HG03442 (cell line): ENCODE measurements around the gene ATG4D.

ENCODE experiments used
- ATAC-seq: cut with Tn5 transposase; IDR thresholded peaks from one replicate; pipeline ENCODE4 v1.9.1; 2021; ENCODE audit warnings: mild to moderate bottlenecking, moderate library complexity; ENCODE audit not compliant: unreplicated experiment

ATG4D gene

DNA sequence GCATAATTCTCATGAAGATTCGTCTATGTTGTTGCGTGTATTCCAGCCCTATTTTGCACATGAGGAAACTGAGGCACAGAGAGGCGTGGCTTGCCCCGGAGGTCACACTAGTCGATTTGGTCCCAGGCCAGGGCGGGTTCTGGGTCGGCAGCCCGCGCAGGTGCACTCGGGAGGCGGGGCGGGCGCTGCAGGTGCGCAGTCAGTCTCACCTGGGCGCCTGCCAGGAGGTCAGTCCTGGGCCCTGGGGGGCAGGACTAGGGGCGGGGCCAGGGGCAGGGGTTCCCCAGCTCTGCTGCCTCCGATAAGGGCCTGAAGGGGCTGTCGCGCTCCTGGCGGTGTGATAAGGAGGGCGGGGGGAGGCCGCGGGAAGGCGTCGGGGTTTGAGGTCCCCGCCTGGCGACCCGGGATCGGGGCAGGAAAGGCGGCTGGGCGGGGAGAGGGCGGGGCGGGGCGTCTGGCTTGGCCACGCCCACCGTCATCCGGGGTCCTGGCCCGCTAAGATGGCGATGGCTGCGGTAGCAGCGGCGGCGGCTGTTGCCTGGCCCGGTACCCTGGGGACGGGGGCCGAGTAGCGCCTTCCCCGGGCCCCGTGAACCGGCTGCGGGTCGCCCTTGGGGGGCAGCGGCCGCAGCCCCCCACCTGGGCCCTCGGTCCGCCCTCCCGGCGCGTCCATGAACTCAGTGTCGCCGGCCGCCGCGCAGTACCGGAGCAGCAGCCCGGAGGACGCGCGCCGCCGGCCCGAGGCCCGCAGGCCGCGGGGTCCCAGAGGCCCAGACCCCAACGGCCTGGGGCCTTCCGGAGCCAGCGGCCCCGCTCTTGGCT is at the start of gene ATG4D:
ATG4D (plus strand) TSS at position 485 of the 822 bp plus-strand sequence; CDS start at position 672, 187 bp downstream.
- peak; percentile 62 for ATAC-seq

DNA sequence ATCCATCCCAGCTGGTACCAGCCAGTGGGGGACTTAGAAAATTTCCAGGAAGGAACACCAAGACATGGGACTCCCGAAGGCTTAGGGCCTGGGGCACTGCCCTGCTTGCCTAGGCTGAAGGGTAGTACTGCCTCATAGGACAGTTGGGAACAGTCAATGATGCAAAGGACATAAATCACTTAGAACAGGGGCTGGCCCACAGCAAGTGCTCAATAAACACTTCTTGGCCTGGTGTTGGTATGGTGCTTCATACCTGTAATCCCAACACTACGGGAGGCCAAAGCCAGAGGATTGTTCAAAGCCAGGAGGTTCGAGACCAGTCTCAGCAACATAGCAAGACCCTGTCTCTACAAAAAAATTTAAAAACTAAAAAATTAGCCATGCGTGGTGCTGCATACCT is 46.3 kb upstream of the ATG4D start:
- ATAC-seq: no peak

DNA sequence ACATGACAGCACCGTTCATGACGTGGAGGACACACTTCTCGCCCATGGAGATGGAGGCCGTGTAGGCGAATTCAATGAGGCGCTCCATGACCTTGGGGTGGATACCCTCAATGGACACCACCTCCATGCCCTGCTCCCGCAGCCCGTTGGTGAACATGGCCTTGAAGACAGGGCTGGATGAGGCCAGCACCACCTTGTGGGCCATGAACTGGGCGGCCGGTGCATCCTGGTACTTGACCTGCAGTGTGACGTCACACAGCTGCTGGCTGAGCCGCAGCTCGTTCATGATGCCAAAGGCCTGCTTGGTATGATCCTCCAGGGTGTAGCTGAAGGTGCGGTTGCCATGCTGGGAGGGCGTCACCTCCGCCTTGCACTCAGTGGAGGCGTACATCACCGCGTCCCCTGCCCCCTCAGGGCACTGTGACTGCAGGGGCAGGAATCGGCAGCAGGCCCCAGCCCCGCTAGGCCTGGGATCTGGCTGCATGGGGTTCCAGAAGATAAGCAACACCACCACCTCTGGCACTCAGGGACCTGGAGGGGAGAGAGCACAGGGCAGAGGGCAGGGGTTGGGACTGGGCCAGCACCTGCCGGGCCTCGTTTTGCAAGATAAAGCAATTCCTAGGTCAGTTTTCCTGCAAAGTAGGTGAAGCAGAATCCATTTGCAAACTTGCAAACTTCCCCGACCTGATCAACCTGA is 44.0 kb upstream of the ATG4D start:
- ATAC-seq: no peak

DNA sequence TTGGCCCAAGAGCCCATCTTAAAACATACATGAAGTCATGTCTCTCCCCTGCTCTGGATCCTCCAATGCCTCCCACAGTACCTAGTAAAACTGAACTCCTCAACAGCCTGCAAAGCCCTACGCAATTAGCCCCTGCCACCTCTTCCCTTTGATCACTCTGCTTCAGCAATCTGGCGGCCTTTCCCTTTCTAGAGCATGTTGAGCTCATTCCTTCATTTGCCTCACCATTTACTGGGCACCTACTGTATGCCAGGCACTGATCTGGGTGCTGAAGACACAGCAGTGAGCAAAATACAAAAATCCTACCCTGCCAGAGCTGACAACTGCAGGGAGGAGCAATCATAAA is 43.5 kb upstream of the ATG4D start:
- no peak for ATAC-seq

DNA sequence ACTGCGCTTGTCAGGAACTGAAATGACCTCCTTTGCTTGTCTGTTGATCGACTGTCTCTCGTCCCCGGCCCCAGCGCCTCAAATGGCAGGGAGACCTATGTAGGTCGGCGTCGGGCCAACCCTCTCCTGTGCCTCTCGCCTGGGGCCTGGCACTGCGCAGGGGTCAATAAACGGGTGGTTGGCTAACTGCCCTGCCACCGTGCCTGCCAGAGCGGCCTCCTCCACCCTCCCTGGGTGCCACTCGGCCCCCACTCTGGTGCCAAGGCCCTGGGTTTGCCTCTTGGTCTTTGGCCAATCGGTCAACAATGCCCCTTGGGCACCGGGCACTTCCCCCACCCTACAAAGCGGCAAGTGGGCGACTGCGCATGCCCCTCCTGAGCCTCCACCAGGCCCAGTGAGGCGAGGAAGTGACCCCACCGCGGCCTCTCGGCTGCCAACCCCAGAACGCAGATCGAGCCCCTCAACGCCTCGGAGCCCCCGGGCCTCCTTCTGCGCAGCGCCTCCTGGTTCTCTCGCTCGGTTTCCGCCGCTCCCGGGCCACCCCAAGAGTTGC is 41.7 kb upstream of the ATG4D start:
- peak; percentile 18 for ATAC-seq

DNA sequence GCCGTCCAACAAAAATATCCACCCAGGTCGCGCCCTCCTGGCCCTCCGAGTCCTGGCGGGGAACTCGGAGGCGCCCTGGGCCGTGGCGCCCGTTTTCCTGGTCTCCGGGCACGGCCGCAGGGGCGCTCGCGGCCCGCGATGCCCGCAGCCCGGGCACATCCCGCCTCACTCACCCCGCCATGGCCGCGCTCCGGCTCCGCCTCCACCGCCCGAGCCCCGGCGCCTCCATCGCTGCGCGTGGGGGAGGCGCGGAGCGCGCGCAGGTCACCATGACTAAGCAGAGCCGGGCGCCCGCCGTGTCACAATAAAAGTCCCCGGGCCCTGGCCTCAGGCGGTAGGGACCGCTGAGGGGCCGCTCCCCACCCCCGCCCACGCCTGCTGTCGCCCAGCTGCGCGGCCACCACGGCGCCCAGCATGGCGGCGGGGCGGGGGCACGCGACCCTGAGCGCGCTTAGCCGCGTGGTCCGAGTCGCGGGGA is 41.1 kb upstream of the ATG4D start:
- ATAC-seq: peak; percentile 84

DNA sequence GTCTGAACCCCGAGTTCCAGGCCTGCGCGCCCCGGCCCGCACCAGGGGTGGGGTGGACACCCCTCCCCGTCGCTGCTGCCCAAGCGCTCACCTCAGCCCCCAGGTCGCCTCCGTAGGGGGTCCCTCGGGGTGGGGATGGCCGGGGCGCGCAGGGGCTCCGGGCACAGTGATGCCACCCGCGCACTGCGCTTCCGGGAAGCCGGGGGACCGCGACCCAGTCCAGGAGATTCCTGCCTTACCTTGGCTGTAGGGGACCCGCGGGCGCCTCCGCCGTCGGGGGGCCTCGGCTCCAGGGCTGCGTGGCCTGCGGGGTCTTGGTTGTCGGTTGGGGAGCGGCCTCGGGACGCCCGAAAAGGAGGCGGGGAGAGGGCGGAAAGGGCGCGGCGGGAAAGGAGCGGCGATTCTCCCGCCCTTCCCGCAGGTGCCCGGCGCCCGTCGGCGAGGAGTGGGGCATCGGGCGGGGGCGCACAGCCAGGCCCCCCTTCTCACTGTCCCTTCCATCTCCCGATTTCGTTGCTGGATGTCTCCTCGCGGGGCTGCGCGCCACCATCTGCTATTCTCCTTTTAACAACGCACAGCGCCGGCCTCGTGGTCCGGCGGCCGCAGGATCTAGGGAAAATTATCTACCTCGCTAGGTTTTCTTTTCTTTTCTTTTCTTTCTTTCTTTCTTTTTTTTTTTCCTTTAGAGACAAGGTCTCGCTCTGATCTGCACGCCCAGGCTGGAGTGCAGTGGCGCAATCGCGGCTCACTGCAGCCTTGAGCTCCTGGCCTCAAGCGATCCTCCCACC is 40.5 kb upstream of the ATG4D start, which contains the start of gene KEAP1:
KEAP1 (minus strand) TSS at position 355 of the 788 bp plus-strand sequence. CDS start 3,323 bp downstream, outside the sequence.
- peak; percentile 18 for ATAC-seq

DNA sequence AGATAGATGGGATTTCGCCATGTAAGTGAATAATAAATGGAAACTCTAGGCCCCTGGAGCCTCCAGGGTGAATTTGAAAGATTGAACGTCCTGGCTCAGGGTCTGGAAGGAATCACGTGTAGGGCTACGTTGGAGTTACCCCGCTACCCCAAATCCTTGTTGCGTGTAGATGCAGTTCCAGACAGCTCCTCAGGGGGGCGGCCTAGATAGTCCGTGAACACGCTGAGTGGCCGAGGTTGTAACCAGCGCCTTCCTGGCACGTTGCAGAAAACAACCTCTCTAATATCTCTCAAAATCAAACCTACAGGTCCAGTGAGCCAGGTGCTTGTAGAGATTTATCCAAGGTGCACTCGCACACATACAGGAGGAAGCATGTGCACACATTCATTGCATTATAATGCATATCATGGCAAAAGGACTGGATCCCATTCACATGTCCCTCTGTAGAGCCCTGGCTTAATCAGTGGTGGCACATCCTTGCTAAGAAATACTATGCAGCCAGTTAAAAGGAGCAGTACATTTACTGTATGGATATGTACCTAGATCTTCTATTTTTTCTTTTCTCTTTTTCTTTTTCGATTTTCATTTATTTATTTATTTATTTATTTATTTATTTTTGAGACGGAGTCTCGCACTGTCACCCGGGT is 38.0 kb upstream of the ATG4D start:
- ATAC-seq: no peak

DNA sequence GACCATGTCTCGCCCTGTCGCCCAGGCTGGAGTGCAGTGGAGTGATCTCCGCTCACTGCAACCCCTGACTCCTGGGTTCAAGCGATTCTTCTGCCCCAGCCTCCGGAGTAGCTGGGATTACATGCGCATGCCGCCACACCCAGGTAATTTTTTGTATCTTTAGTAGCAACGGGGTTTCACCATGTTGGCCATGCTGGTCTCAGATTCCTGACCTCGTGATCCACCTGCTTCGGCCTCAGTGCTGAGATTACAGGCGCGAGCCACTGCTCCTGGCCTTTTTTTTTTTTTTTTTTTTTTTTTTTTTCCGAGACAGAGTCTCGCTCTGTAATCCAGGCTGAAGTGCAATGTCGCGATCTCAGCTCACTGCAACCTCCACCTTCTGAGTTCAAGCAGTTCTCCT is 35.7 kb upstream of the ATG4D start:
- no peak for ATAC-seq

DNA sequence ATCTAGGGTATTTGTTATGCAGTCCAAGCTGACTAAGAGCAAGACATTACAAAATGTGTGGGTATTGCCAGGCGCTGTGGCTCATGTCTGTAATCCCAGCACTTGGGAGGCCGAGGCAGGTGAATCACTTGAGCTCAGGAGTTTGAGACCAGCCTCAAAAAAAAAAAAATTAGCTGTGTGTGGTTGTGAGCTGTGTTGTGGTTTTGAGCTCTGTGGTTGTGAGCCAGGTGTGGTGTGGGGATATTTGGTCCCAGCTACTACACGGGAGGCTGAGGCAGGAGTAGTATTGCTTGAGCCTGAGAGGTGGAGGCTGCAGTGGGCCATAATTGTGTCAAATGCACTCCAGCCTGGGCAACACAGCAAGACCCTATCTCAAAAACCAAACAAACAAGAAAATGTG is 35.0 kb upstream of the ATG4D start:
- ATAC-seq: no peak

DNA sequence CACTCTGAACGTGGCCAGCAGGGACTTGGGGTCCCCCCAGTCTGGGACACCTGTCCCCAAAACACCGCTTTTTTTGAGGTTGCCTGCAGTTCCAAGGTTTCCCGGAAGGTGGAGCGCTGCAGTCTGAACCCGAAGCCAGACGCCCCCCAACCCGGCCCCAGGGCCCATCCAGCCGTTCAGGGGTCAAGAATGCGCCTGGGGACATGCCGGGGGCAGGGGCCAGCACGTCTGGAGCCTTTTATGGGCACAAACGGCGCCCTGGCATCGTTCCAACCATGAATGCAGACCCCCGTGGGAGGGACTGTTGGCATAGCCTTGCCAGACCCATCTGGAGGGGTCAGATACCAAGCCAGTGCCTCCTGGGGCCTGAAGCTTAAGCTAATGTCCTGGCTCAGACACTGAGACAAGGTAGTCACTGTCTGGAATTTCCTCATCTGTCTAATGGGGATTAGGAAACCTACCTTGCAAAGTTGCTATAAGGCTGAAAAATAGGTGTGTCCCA is 33.4 kb upstream of the ATG4D start:
- ATAC-seq: no peak

DNA sequence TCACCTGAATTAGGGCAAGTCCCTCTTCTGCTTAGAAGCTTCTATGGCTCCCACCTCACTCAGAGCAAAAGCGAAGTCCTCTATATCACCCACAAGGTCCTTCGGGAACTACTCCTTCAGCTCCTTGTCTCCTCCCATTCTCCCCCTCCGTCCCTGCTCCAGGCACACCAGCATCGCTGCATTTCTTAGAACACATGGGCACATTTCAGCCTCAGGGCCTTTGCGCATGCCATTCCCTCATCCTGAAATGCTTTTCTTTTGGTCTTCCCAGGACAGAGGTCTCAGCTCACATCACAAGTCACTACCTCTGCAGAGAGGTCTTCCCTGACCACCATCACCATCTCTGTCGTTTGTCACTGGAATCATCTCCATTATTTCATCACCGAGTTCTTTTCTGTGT is 30.5 kb upstream of the ATG4D start:
- no peak for ATAC-seq

DNA sequence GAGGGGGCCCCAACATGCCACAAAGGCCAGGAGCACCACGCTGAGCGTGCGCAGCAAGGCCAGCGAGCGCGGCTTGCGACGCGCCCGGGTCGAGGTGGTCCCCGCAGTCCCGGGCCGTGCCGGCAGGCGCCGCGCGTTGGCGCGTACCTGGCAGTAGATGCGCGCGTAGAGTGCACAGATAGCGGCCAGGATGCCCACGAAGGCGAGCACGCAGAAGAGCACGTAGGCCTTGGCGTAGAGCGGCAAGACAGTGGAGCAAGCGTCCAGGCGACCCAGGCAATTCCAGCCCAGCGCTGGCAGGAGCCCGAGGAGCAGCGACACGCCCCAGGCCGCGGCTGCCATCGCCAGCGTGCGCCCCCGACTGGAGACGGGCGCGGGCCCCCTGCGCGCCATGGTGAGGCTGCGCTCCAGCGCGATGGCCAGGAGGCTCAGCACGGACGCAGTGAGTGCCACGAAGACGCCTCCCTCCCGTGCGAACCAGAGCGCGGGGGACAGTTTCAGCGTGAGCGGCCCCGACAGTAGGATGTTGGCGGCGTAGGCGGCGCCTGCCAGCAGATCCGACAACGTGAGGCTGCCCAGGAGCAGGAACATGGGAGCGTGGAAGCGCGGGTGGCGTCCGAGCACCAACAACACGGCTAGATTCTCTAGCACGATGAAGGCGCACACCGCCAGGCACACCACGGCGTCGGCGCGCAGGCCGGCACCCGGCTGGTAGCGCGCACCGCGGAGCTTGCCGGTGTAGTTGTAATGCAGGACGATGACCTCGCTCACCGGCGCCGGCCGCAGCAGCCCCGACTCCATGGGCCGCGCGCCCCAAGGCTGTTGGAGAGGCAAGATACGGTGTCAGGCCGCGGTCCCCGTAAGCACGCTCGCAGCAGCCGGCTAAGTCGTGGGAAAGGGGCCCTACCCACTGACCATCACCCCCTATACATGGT is 29.2 kb upstream of the ATG4D start:
- no peak for ATAC-seq

DNA sequence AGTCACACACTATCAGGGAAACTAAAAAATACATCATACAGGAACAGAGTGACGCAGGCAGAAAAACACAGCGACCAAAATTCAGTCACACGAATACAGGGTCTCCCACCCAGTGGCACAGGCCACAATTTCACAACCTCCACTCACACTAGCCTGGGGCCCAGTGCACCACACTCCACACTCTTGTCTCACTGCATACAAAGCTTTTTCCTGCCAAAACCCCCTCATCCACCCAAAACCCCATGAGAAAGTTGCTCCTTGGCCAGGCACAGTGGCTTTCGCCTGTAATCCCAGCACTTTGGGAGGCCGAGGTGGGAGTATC is 27.7 kb upstream of the ATG4D start:
- no peak for ATAC-seq

DNA sequence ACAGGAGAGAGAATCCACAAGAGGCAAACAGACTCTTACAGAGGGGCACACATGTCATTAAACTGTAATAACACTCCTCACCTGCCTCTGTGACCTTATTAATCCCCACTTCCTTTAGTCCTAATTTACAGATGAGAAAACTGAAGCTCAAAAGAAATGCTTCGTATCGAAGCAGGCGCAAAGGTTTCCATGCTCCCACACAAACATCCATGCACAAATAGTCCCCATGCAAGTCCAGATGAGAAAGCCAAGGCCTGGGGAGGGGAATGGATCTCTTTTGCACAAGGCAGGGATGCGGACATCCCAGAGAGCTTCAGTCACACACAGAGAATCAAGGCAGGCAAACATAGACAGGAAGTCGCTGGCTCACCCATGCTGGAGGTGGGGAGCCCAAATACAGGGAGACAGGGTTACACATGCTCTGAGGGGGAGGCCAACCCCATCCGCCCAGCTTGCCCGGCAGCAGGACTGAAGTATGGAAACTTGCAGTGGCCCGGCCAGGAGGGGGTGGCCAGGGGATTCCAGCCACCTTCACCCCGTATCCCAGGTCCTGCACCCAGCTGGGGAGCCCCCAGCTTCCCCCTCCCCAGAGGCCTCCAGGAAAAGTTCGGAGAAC is 26.9 kb upstream of the ATG4D start:
- no peak for ATAC-seq

DNA sequence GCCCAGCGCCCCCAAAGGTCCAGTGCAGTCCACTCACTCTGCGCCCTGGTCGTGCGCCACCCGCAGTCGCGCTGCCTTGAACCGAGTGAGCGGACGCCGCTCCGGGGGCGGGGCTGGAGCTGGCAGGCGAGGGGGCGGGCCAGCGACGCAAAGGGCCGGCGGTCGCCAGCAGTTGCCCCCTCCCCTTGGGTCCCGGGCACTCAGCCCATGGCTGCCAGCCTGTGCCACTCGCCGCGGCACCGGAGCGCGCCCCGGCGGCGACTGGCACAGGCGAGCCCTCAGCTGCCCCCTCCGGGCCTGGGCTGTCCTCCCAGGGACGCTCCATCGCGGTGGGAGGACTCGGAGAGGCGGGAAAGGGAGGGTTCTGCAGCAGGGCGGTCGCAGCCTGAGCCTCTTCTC is 26.3 kb upstream of the ATG4D start, which contains the start of gene S1PR5:
S1PR5 (minus strand) TSS at position 87 of the 399 bp plus-strand sequence. CDS start 2,436 bp downstream, outside the sequence.
- ATAC-seq: no peak

DNA sequence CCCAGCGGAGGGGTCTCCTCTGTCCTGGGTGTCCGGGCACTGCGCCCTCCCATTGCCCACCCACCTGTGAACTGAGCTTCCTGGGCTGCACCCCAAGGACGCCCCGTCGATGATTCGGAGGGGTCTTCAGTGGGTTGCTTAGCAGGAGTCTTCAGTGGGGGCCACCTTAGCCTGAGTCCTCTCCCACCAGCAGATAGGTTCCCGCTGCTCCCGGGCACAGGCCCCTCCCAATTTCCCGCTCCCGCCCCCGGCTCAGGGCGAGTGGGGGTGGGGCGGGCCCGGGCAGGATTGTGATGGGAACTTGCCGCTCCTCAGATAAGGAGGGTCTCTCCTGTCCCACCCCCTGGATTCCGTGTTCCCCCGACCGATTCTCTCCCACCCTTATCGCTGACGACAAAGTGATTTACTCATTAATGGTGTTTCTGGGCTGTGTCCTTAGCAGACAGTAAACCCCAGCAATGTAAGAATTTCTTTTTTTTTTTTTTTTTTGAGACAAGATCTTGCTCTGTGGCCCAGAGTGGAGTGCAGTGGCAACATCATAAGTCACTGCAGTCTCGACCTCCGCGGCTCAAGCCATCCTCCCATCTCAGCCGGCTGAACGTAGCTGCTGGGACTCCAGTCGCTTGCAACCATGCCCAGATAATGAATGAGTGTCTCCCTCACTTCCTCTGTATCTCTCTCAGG is 25.8 kb upstream of the ATG4D start:
- no peak for ATAC-seq
